DMS 273 (cell line): Measurements from ENCODE around the gene RASL12.
"Not testable (repeated sequence)": the region's sequence is repeated elsewhere in the genome, so short reads cannot be mapped to it uniquely, and the experiment has no call there.

Source experiments
- DNase-seq: peaks from one replicate; lab custom pipeline; 2025; ENCODE audit not compliant: unreplicated experiment; lab: John Stamatoyannopoulos, UW

RASL12 gene

GRCh38 chr15:65076486-65077290 lies 8.9 kb upstream of the RASL12 start, which contains the start of gene KBTBD13:
KBTBD13 (plus strand) TSS chr15:65076746; CDS start chr15:65076816, 70 bp downstream.
- no peak for DNase-seq

- not testable (repeated sequence) for DNase-seq
Observed at GRCh38 chr15:65075607-65076395, 8.0 kb upstream of the RASL12 start.

GRCh38 chr15:65074946-65075345 lies 7.2 kb upstream of the RASL12 start:
- DNase-seq, result not testable (repeated sequence)

- no peak for DNase-seq
Observed at GRCh38 chr15:65072617-65073016, 4.8 kb upstream of the RASL12 start.

- no peak for DNase-seq
Observed at GRCh38 chr15:65072027-65072426, 4.2 kb upstream of the RASL12 start.

- DNase-seq, result peak; percentile 52
Observed at GRCh38 chr15:65071381-65071811, 3.6 kb upstream of the RASL12 start.

- DNase-seq, result no peak
Observed at GRCh38 chr15:65069779-65070546, 2.2 kb upstream of the RASL12 start.

GRCh38 chr15:65069179-65069578 lies 1.4 kb upstream of the RASL12 start:
- DNase-seq, result no peak

- DNase-seq, result no peak
Observed at GRCh38 chr15:65068403-65068788, 605 bp upstream of the RASL12 start.

- no peak for DNase-seq
Observed at GRCh38 chr15:65067317-65067644, 510 bp downstream of the RASL12 start.

GRCh38 chr15:65066635-65067316 lies 1.0 kb downstream of the RASL12 start:
- DNase-seq, result no peak

GRCh38 chr15:65066001-65066634 lies 1.7 kb downstream of the RASL12 start:
- no peak for DNase-seq

GRCh38 chr15:65062726-65063125 lies 5.1 kb downstream of the RASL12 start:
- DNase-seq, result no peak

GRCh38 chr15:65062061-65062460 lies 5.7 kb downstream of the RASL12 start:
- no peak for DNase-seq

- no peak for DNase-seq
Observed at GRCh38 chr15:65060641-65061397, 7.0 kb downstream of the RASL12 start.

- DNase-seq, result no peak
Observed at GRCh38 chr15:65059931-65060596, 7.7 kb downstream of the RASL12 start.

GRCh38 chr15:65059369-65059750 lies 8.4 kb downstream of the RASL12 start:
- no peak for DNase-seq

GRCh38 chr15:65058394-65059368 lies 9.1 kb downstream of the RASL12 start:
- no peak for DNase-seq
